ENCODE measurements around the gene HECTD3.
"Not testable (repeated sequence)": the region's sequence is repeated elsewhere in the genome, so short reads cannot be mapped to it uniquely, and the experiment has no call there.

Gene HECTD3

GRCh38 chr1:45013551-45014209 lies 2.6 kb upstream of the HECTD3 start:
- no peak for DNase-seq

GRCh38 chr1:45012639-45013278 lies 1.6 kb upstream of the HECTD3 start:
- DNase-seq, result peak; percentile 47

GRCh38 chr1:45011837-45012638 lies 914 bp upstream of the HECTD3 start, which contains the start of gene UROD:
Gene UROD (plus strand): TSS chr1:45012254. CDS start chr1:45012266, 12 bp downstream.
- DNase-seq, result peak; percentile 91

- peak; percentile 36 for DNase-seq
Measured at GRCh38 chr1:45009956-45010854, 919 bp downstream of the HECTD3 start.

GRCh38 chr1:45009296-45009865 lies 1.7 kb downstream of the HECTD3 start:
- no peak for DNase-seq

- DNase-seq, result no peak
Measured at GRCh38 chr1:45008516-45008915, 2.6 kb downstream of the HECTD3 start.

GRCh38 chr1:45008076-45008475 lies 3.0 kb downstream of the HECTD3 start:
- no peak for DNase-seq

- DNase-seq, result no peak
Measured at GRCh38 chr1:45007311-45007710, 3.8 kb downstream of the HECTD3 start.

- DNase-seq, result no peak
Measured at GRCh38 chr1:45005761-45006160, 5.4 kb downstream of the HECTD3 start.

GRCh38 chr1:45004281-45004920 lies 6.7 kb downstream of the HECTD3 start:
- DNase-seq, result no peak

GRCh38 chr1:45003741-45004140 lies 7.4 kb downstream of the HECTD3 start:
- no peak for DNase-seq

GRCh38 chr1:45002650-45003645 lies 8.2 kb downstream of the HECTD3 start:
- DNase-seq, result no peak

- not testable (repeated sequence) for DNase-seq
Measured at GRCh38 chr1:45001576-45001975, 9.5 kb downstream of the HECTD3 start.

- no peak for DNase-seq
Measured at GRCh38 chr1:45001011-45001481, 10.1 kb downstream of the HECTD3 start.

- DNase-seq, result no peak
Measured at GRCh38 chr1:44999232-44999631, 11.9 kb downstream of the HECTD3 start.

GRCh38 chr1:44995467-44996238 lies 15.5 kb downstream of the HECTD3 start:
- DNase-seq, result no peak

- DNase-seq, result no peak
Measured at GRCh38 chr1:44994309-44994898, 16.7 kb downstream of the HECTD3 start.

GRCh38 chr1:44988531-44989156 lies 22.5 kb downstream of the HECTD3 start:
- no peak for DNase-seq

Data from stimulated activated CD4-positive, alpha-beta T cell treated with anti-CD3 and anti-CD28 coated beads, Interleukin-4, amount 100 ng/mL, for 1 hour (primary cell).